HL-60 (cell line): Measurements from ENCODE around the gene CDC7.

ENCODE experiments used
- CTCF ChIP-seq: IDR thresholded peaks from one replicate; pipeline ENCODE4 v1.5.1; 2011; ENCODE audit warnings: low read length, control low read depth, inconsistent platforms; ENCODE audit not compliant: insufficient read depth
- GABPA ChIP-seq: IDR thresholded peaks from 2 replicates; pipeline ENCODE4 v1.6.1; 2012; ENCODE audit warnings: low read depth
- POLR2AphosphoS5 ChIP-seq: IDR thresholded peaks from 2 replicates; pipeline ENCODE4 v1.6.1; 2012; ENCODE audit warnings: low read depth
- SPI1 ChIP-seq: IDR thresholded peaks from 2 replicates; pipeline ENCODE4 v1.6.1; 2012; ENCODE audit warnings: low read depth, mild to moderate bottlenecking, borderline replicate concordance
- TF ChIP-seq, protein P1 (sequence below): IDR thresholded peaks from 2 replicates; pipeline ENCODE4 v1.6.1; 2012; ENCODE audit warnings: low read depth; ENCODE audit not compliant: insufficient replicate concordance

DNA sequence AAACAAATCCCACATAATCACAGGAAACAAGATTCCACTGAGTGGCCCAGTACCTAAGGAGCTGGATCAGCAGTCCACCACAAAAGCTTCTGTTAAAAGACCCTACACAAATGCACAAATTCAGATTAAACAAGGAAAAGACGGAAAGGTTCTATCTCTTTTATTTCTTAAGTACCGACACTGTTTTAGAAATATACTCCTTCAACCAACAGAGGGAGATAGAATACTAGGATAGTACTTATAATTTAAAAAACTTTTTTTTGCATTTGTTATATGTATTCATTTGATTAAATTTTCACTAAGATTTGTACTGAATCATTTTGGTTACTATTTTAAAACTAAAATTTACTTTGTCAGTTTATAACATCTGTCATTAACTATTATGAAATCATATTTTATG is 12.5 kb downstream of the CDC7 start:
- TF ChIP-seq CTCF (no peak), SPI1 (no peak), GABPA (no peak), POLR2AphosphoS5 (no peak)
- TF ChIP-seq, protein P1, sequence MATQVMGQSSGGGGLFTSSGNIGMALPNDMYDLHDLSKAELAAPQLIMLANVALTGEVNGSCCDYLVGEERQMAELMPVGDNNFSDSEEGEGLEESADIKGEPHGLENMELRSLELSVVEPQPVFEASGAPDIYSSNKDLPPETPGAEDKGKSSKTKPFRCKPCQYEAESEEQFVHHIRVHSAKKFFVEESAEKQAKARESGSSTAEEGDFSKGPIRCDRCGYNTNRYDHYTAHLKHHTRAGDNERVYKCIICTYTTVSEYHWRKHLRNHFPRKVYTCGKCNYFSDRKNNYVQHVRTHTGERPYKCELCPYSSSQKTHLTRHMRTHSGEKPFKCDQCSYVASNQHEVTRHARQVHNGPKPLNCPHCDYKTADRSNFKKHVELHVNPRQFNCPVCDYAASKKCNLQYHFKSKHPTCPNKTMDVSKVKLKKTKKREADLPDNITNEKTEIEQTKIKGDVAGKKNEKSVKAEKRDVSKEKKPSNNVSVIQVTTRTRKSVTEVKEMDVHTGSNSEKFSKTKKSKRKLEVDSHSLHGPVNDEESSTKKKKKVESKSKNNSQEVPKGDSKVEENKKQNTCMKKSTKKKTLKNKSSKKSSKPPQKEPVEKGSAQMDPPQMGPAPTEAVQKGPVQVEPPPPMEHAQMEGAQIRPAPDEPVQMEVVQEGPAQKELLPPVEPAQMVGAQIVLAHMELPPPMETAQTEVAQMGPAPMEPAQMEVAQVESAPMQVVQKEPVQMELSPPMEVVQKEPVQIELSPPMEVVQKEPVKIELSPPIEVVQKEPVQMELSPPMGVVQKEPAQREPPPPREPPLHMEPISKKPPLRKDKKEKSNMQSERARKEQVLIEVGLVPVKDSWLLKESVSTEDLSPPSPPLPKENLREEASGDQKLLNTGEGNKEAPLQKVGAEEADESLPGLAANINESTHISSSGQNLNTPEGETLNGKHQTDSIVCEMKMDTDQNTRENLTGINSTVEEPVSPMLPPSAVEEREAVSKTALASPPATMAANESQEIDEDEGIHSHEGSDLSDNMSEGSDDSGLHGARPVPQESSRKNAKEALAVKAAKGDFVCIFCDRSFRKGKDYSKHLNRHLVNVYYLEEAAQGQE = no peak
